Activated CD4-positive, alpha-beta T cell treated with anti-CD3 and anti-CD28 coated beads, Interleukin-2, Interleukin-4, amounts not matched to agents 100 ng/mL and 50 ng/mL, durations not matched to agents 16 hours and 8 hours (primary cell): Measurements from ENCODE around the gene WDR43.
"Not testable (repeated sequence)": the region's sequence is repeated elsewhere in the genome, so short reads cannot be mapped to it uniquely, and the experiment has no call there.

Experiments used
- DNase-seq: peaks from one replicate; pipeline ENCODE4 v3.0.0-alpha.2; 2020; ENCODE audit warnings: low spot score

The WDR43 gene

DNA sequence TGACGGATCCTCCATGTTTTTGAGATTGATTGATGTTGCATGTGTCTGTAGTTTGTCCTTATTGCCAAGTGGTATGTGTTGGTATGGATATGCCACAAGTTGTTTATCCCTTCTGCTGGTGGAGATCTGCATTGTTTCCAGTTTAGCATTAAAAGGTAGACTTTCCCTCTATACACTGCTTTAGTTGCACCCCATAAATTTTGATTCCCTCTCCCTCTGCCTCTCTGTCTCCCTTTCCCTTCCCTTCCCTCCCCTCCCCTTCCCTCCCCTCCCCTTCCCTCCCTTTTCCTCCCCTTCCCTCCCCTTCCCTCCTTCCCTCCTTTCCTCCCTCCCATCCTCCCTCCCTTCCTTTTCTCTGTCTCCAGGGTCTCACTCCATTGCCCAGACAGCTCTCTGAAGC is 68.0 kb downstream of the WDR43 start:
- no peak for DNase-seq

- DNase-seq, result no peak
These were observed 76.1 kb downstream of the WDR43 start for GRCh38 chr2:28970464-28971160.

- no peak for DNase-seq
These were observed 78.4 kb downstream of the WDR43 start for GRCh38 chr2:28972778-28973335.

DNA sequence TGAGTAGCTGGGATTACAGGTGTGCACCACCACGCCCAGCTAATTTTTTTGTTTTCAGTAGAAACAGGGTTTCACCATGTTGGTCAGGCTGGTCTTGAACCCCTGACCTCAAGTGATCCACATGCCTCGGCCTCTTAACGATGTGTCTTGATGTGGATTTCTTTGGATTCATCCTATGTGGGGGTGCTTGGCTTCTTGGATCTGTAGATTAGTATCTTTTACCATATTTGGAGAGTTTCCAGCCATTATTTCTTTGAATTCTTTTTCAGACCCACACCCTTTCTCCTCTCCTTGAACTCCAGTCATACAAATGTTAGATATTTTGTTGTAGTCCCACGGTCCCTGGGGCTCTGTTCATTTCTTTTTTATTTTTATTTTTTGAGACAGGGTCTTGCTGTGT is 79.8 kb downstream of the WDR43 start:
- no peak for DNase-seq

DNA sequence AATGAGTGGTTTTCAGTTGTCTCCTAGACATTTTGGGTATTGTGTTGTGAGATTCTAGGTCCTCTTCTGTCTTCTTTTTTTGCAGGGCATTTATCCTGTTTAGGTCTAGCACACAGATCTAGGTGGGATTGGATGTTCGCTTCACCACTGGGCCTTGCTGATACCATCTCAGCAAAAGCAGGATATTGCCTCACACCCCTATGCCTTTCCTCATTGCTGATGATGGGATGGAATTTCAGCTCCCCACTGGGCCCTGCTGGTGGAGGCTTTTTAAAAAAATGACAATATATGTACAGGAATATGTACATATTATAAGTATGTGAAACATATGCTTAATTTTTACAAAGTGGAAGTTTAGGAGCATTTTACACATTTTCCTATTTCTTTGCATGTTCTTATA is 81.2 kb downstream of the WDR43 start:
- DNase-seq, result no peak

DNA sequence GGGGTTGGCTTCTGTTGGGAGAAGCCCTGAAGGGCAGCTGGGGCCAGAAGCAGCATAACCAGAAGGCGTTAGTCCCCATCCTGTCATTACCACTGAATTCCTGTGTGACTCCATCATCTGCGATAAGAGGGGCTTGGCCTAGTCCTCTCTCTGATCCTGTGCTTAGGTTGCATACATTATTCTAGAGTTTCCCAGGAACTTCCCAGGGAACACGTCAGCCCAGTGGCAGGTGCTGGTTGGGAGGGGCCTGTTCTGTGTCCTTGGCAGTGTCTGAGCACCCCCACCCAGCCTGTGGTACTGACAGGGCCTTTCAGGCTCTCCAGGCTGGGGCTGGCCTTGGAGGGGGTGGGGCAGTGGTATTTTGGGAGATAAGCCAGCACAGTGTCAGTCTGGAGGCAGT is 82.1 kb downstream of the WDR43 start:
- no peak for DNase-seq

- DNase-seq, result no peak
These were observed 82.9 kb downstream of the WDR43 start for GRCh38 chr2:28977176-28977875.

- DNase-seq, result not testable (repeated sequence)
These were observed 83.5 kb downstream of the WDR43 start for GRCh38 chr2:28978001-28978400.

GRCh38 chr2:28978606-28979005 is 84.1 kb downstream of the WDR43 start:
- no peak for DNase-seq

DNA sequence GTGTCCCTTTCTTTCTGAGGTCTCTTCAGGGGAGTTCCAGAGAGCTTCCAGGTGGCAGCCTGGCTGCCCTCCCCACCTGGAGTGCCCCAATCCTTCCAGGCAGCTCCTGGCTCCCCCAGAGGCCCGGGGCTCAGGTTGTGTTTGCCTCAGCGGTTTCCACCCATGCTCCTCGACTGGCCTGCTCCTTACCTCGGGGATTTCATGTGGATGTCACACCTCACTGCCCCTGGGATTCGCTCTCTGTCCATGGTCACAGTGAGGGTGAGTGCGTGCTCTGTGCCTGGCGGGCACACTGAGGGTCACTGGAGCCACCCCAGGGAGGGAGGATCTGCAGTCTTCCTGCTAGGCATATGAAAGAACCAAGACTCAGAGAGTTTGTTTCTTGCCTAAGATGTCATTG is 84.6 kb downstream of the WDR43 start:
- DNase-seq, result no peak

DNA sequence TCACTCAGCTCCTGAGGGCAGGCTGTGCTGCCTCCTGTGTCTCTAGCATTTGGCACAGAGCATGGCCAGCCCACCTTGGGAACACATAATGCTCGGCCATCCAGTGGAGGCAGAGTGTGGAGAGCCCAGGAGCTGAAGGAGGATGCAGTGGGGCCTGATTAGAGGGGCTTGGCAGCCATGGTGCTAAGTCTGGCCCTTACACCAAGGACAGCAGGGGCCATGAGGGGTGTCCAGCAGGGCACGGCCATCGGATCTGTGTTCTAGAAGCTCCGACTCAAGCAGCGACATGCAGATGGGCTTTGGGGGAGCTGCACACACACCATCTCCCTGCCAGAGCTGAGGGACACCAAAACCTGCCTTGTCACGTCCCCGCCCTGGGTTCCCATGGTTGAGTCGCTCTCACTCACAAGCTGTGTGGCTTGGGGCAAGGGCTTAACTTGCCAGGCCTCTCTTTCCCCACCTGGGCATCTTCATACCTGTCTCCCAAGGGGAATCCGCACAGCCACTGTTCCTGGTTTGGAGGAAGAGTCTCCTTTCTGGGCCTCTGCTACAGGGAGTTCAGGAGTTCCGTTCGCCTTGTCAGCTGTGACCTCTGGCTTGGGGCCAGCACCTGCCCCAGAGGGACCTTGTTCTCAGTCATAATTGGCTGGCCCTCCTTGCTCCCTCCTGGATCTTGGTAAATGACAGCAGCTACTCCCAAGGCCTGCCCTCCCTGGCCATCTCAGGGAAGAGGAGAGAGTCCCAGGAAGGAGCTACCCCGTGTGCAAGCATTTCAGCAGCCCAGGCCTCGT is 85.3 kb downstream of the WDR43 start:
- no peak for DNase-seq

- DNase-seq, result no peak
These were observed 86.0 kb downstream of the WDR43 start for GRCh38 chr2:28980368-28981015.

DNA sequence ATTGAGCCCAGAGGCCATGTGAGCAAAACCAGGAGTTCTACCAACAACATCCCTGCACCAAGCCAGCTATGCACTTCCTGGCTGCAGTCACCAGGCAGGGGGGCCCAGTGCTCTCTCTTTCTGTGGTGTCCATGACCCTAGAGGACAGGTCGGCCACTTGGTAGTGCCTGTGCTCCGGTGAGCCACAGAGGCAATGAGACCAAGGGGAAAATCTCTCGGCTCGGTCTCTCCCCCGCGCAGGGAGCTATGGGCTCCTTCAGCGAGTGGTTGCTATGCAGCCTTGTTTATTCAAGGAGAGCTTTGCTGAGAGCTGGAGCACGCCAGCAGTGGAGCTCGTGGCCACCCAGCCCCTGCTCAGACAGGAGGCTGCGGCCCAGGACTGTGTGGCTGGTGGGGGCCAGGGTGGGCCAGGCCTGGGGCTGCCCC is 86.6 kb downstream of the WDR43 start, which contains the start of gene TOGARAM2:
Gene TOGARAM2 (plus strand): TSS at position 283 of the 426 bp plus-strand sequence. CDS start 13,537 bp downstream, outside the sequence.
- DNase-seq, result no peak

DNA sequence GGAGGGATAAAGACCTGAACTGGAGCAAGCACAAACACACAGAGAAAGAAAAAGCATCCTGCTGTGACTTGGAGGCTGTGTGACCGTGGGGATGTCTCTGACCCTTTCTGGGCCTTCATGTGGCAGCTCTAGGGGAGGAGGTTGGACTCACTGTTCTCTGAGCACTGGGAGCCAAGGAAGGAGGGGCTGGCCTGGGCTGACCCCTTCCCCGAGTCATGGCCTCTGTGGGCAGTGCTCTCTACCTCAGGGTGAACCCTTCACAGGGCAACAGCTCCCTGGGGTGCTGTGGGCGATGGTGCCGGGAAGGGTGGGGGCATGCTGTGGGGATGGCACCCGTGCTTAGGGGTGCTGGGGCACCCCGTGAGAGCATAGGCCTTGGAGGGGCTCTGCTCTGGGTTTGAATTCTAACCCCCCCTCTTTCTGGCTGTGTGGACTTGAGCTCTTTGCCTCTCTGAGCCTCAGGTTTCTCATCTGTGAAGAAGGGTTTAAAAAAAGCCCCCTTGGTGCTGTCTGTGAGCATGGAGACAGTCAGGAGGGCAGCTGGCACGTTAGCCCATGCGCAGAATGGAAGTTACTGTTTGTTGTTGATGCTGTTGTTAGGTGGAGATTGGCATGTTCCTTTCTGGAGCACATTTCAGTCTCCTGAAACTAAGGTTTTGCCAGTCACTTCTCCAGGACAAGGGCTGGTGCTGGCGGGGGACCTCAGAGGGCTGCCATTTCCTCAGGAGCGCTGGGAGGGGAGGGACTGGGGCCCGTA is 87.3 kb downstream of the WDR43 start:
- no peak for DNase-seq

DNA sequence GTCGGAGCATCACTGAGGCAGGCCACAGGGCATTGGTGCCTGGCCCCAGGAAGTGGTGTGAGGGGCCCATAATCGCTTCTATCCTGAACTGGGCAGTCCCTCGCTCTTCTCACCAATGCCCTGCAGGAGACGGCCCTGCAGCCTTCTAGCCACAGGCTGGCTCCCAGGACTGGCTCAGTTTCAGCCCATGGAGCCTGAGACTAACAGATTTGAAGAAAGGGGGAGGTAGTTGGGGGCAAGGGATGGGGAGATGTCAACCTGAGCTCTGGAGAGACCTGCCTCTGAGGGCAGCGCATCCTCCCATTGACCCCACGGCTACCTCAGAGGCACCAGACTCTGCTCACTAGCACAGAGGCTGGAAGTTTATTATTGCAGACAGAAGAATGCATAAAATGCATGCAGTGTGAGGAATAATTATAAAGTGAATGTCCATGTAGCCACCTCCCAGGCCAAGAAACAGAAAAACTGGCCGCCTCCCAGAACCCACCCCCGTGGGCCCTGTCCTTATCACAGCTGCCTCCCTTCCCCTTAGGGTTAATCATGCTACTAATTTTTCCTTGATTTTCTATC is 88.0 kb downstream of the WDR43 start:
- DNase-seq, result no peak

GRCh38 chr2:28986429-28986828 is 92.0 kb downstream of the WDR43 start:
- DNase-seq, result no peak

GRCh38 chr2:28989973-28990372 is 95.5 kb downstream of the WDR43 start:
- DNase-seq, result no peak

- DNase-seq, result no peak
These were observed 96.0 kb downstream of the WDR43 start for GRCh38 chr2:28990445-28990844.

DNA sequence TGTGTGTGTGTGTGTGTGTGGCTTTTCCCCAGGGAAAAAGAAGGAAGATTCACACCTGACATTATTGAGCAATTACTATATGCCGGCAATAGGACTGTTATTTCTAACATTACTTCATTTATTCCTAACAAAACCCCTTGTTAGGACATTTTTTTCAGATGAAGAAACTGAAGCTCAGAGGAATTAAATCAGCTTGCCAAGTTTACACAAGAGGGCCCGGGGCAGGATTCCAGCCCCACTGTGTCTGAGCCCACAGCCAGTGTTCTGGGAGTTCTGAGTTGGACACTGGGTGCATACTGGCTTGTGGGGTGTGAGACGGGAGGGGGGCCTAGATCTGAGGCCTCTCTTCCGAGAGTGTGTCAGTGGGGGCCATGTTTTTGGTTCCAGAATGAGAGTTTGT is 96.6 kb downstream of the WDR43 start:
- no peak for DNase-seq

- no peak for DNase-seq
These were observed 97.0 kb downstream of the WDR43 start for GRCh38 chr2:28991460-28991859.
